NCI-H2196 treated with DMSO at 0.1 percent for 48 hours (cell line): Measurements from ENCODE around the gene MTTP.

ENCODE experiments used
- DNase-seq: peaks from one replicate; lab custom pipeline; 2025; ENCODE audit not compliant: unreplicated experiment; lab: John Stamatoyannopoulos, UW

The MTTP gene

GRCh38 chr4:99591757-99592156 is 17.1 kb downstream of the MTTP start:
- no peak for DNase-seq

- no peak for DNase-seq
These were observed 19.4 kb downstream of the MTTP start for GRCh38 chr4:99593781-99594641.

- DNase-seq = no peak
These were observed 20.2 kb downstream of the MTTP start for GRCh38 chr4:99594818-99595217.

- DNase-seq = no peak
These were observed 32.1 kb downstream of the MTTP start for GRCh38 chr4:99606716-99607115.

- no peak for DNase-seq
These were observed 33.8 kb downstream of the MTTP start for GRCh38 chr4:99608417-99608816.

- no peak for DNase-seq
These were observed 36.1 kb downstream of the MTTP start for GRCh38 chr4:99610605-99611175.

- DNase-seq = no peak
These were observed 37.7 kb downstream of the MTTP start for GRCh38 chr4:99612281-99612680.

- no peak for DNase-seq
These were observed 38.1 kb downstream of the MTTP start for GRCh38 chr4:99612704-99613103.

- no peak for DNase-seq
These were observed 39.9 kb downstream of the MTTP start for GRCh38 chr4:99614491-99614890.

GRCh38 chr4:99615170-99615820 is 40.7 kb downstream of the MTTP start:
- DNase-seq = peak; percentile 1

GRCh38 chr4:99617374-99617773 is 42.8 kb downstream of the MTTP start:
- no peak for DNase-seq

GRCh38 chr4:99622341-99622740 is 47.7 kb downstream of the MTTP start:
- no peak for DNase-seq

- DNase-seq = no peak
These were observed 49.6 kb downstream of the MTTP start for GRCh38 chr4:99624141-99624719.

- no peak for DNase-seq
These were observed 50.7 kb downstream of the MTTP start for GRCh38 chr4:99625369-99625768.

- no peak for DNase-seq
These were observed 53.4 kb downstream of the MTTP start for GRCh38 chr4:99628040-99628439.

GRCh38 chr4:99629962-99630554 is 55.4 kb downstream of the MTTP start:
- no peak for DNase-seq

- no peak for DNase-seq
These were observed 56.3 kb downstream of the MTTP start for GRCh38 chr4:99630857-99631360.

- DNase-seq = no peak
These were observed 59.1 kb downstream of the MTTP start for GRCh38 chr4:99633772-99634171.

- no peak for DNase-seq
These were observed 60.2 kb downstream of the MTTP start for GRCh38 chr4:99634742-99635360.

- no peak for DNase-seq
These were observed 61.0 kb downstream of the MTTP start for GRCh38 chr4:99635601-99636000.

- DNase-seq = no peak
These were observed 61.8 kb downstream of the MTTP start for GRCh38 chr4:99636422-99636821.
